ENCODE results near the gene HDAC10.

HDAC10 gene

GRCh38 chr22:50250555-50251476 is at the start of gene HDAC10:
HDAC10 (minus strand) TSS chr22:50251265; CDS start chr22:50251032, 233 bp downstream.
- DNase-seq, result peak; percentile 82

- no peak for DNase-seq
Measured at GRCh38 chr22:50300620-50301257, 49.7 kb upstream of the HDAC10 start.

GRCh38 chr22:50299785-50300619 is 48.9 kb upstream of the HDAC10 start:
- no peak for DNase-seq

GRCh38 chr22:50298937-50299784 is 48.1 kb upstream of the HDAC10 start:
- peak; percentile 49 for DNase-seq

- DNase-seq, result no peak
Measured at GRCh38 chr22:50298266-50298637, 47.2 kb upstream of the HDAC10 start.

- no peak for DNase-seq
Measured at GRCh38 chr22:50297510-50298265, 46.6 kb upstream of the HDAC10 start.

GRCh38 chr22:50296658-50297490 is 45.8 kb upstream of the HDAC10 start:
- DNase-seq, result no peak

GRCh38 chr22:50294319-50294656 is 43.2 kb upstream of the HDAC10 start:
- DNase-seq, result no peak

GRCh38 chr22:50293441-50294318 is 42.6 kb upstream of the HDAC10 start:
- DNase-seq, result peak; percentile 84

GRCh38 chr22:50292643-50293440 is 41.8 kb upstream of the HDAC10 start:
- DNase-seq, result no peak

- no peak for DNase-seq
Measured at GRCh38 chr22:50289942-50290630, 39.0 kb upstream of the HDAC10 start.

GRCh38 chr22:50289151-50289941 is 38.3 kb upstream of the HDAC10 start:
- no peak for DNase-seq

GRCh38 chr22:50287731-50288130 is 36.7 kb upstream of the HDAC10 start:
- DNase-seq, result no peak

GRCh38 chr22:50286701-50287318 is 35.7 kb upstream of the HDAC10 start:
- DNase-seq, result no peak

GRCh38 chr22:50286275-50286674 is 35.2 kb upstream of the HDAC10 start:
- DNase-seq, result no peak

GRCh38 chr22:50285568-50286229 is 34.6 kb upstream of the HDAC10 start:
- DNase-seq, result no peak
